PC-3 (cell line): Measurements from ENCODE around the gene SPIN3.

Experiments
- EZH2 ChIP-seq: fragments of 300-600 bp; sonication (generic); IDR thresholded peaks from one replicate; pipeline ENCODE4 v1.6.1; 2017; ENCODE audit warnings: antibody characterized with exemption, mild to moderate bottlenecking, low read length; ENCODE audit not compliant: unreplicated experiment
- TF ChIP-seq, protein P1 (sequence below): fragments of 300-600 bp; sonication (generic); conservative IDR thresholded peaks from 2 replicates; pipeline ENCODE4 v1.5.1; 2017; ENCODE audit warnings: antibody characterized with exemption, low read depth, mild to moderate bottlenecking, low read length

DNA sequence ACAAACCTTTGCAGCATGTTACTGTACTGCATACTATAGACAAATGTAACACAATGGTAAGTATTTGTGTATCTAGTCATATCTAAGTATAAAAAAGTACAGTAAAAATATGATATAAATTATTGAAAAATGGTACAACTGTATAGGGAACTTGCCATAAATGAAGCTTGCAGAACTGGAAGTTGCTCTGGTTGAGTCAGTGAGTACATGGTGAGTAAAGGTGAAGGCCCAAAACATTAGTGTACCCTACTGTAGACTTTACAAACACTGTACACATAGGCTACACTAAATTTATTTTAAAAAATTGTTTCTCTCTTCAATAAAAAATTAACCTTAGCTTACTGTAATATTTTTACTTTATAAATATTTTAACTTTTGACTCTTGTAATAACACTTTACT lies 25.8 kb downstream of the SPIN3 start:
- TF ChIP-seq, protein P1, sequence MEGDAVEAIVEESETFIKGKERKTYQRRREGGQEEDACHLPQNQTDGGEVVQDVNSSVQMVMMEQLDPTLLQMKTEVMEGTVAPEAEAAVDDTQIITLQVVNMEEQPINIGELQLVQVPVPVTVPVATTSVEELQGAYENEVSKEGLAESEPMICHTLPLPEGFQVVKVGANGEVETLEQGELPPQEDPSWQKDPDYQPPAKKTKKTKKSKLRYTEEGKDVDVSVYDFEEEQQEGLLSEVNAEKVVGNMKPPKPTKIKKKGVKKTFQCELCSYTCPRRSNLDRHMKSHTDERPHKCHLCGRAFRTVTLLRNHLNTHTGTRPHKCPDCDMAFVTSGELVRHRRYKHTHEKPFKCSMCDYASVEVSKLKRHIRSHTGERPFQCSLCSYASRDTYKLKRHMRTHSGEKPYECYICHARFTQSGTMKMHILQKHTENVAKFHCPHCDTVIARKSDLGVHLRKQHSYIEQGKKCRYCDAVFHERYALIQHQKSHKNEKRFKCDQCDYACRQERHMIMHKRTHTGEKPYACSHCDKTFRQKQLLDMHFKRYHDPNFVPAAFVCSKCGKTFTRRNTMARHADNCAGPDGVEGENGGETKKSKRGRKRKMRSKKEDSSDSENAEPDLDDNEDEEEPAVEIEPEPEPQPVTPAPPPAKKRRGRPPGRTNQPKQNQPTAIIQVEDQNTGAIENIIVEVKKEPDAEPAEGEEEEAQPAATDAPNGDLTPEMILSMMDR = no peak
- no peak for TF ChIP-seq EZH2
